Gastrocnemius medialis (tissue), 4 donors: ENCODE results near the gene SLC36A3. TPM values are rescaled to one million over a fixed set of nuclear protein-coding genes. Genes with fewer than 3 reads are reported as not detected.

ENCODE experiments used
- ATAC-seq, 2 donors: fragments of 150-250 bp; one replicate each; pipeline ENCODE4 v1.9.1; 2016
- DNase-seq, 2 donors: peaks; one replicate each; pipeline ENCODE4 v3.0.0-alpha.2; 2019
- H3K27ac ChIP-seq, 4 donors: fragments of 200-600 bp; sonication (generic); 1 replicate in 1 of 4; 2 replicates in 3 of 4; pipeline ENCODE4 v1.5.1; 2016 to 2018; ENCODE audit warnings: mild to moderate bottlenecking in 2 of 4, moderate library complexity in 1 of 4
- H3K27me3 ChIP-seq, 3 donors: fragments of 200-600 bp; sonication (generic) in 2 of 3; 1 replicate in 1 of 3; 2 replicates in 2 of 3; pipeline versions ENCODE4 v1.5.1 to v1.6.0; 2016 to 2019; ENCODE audit warnings: mild to moderate bottlenecking in 1 of 3, moderate library complexity in 1 of 3
- H3K36me3 ChIP-seq, 2 donors: fragments of 200-600 bp; sonication (generic) in 1 of 2; one replicate each; pipeline ENCODE4 v1.5.1; 2017 to 2018
- H3K4me1 ChIP-seq, 2 donors: fragments of 200-600 bp; sonication (generic) in 1 of 2; one replicate each; pipeline ENCODE4 v1.5.1; 2016 to 2017; ENCODE audit warnings: mild to moderate bottlenecking in 2 of 2
- H3K4me3 ChIP-seq, 4 donors: fragments of 200-600 bp; sonication (generic) in 3 of 4; 1 replicate in 1 of 4; 2 replicates in 3 of 4; pipeline ENCODE4 v1.5.1; 2016 to 2019; ENCODE audit warnings: mild to moderate bottlenecking in 2 of 4
- H3K9me3 ChIP-seq, 3 donors: fragments of 200-600 bp; sonication (generic) in 2 of 3; 1 replicate in 1 of 3; 2 replicates in 2 of 3; pipeline ENCODE4 v1.5.1; 2016 to 2019
- POLR2A ChIP-seq, 2 donors: fragments of 450-650 bp; IDR thresholded peaks; one replicate each; pipeline ENCODE4 v1.6.1; 2017; ENCODE audit warnings: antibody characterized with exemption in 2 of 2, mild to moderate bottlenecking in 2 of 2, moderate library complexity in 2 of 2
- in situ Hi-C, 4 donors: fragments of 200-750 bp; cut with MboI; loops; one replicate each; pipeline versions ENCODE4 v1.15.0 to v1.8.0; 2017; ENCODE audit warnings: low sequenced_read_pairs in 4 of 4
- intact Hi-C: fragments of 100-400 bp; cut with DNase I; formaldehyde crosslinking; loops from one replicate; pipeline ENCODE4 v1.15.1; 2023; ENCODE audit warnings: low total_unique reads
- total RNA-seq, 4 donors: library from RNA; depleted of rRNA; stranded (reverse); fragments of >200 nt; gene quantifications; one replicate each; pipeline versions ENCODE4 v1.1.0 to v1.2.3, GENCODE V29; 2016
- TF ChIP-seq, protein P1 (sequence below), 5 experiments: fragments of 450-650 bp in 3 of 5; fragments of 200-600 bp in 2 of 5; sonication (generic) in 2 of 5; IDR thresholded peaks in 4 of 5; conservative IDR thresholded peaks in 1 of 5; 1 replicate in 4 of 5; 2 replicates in 1 of 5; pipeline ENCODE4 v1.5.1; 2016 to 2019; ENCODE audit warnings: antibody characterized with exemption in 5 of 5, mild to moderate bottlenecking in 3 of 5, moderate library complexity in 3 of 5

SLC36A3 gene
- total RNA-seq, 4 donors from 2014 or later, result not detected

DNA sequence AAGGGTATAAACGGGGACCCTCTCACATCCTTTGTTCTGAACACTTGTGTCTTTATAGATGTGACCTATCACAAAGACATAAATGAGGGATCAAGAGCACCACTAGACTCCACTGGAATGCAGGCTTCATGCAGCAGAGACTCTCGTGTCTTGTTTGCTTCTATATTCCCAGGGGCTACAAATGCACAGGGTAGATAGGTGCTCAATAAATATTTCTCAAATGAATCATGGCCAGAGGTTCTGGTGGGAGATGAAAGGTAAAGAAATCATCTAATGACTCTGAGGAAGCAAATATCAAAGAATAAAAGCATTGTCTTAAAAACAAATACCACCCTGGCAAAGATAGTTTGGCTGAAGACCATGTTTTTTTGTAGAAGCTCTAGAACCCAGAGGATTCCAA lies 6.6 kb downstream of the SLC36A3 start:
- no peaks in the 10 kb centered on the region for H3K9me3 ChIP-seq
- ATAC-seq, result no peak
- in situ Hi-C loops (no loop called here), intact Hi-C loops (no loop called here)
- H3K4me3 ChIP-seq, result no peak overlapping the region
- H3K27ac ChIP-seq, result no peak overlapping the region
- no peaks in the 10 kb centered on the region for H3K27me3 ChIP-seq
- TF ChIP-seq, protein P1, sequence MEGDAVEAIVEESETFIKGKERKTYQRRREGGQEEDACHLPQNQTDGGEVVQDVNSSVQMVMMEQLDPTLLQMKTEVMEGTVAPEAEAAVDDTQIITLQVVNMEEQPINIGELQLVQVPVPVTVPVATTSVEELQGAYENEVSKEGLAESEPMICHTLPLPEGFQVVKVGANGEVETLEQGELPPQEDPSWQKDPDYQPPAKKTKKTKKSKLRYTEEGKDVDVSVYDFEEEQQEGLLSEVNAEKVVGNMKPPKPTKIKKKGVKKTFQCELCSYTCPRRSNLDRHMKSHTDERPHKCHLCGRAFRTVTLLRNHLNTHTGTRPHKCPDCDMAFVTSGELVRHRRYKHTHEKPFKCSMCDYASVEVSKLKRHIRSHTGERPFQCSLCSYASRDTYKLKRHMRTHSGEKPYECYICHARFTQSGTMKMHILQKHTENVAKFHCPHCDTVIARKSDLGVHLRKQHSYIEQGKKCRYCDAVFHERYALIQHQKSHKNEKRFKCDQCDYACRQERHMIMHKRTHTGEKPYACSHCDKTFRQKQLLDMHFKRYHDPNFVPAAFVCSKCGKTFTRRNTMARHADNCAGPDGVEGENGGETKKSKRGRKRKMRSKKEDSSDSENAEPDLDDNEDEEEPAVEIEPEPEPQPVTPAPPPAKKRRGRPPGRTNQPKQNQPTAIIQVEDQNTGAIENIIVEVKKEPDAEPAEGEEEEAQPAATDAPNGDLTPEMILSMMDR (IDR thresholded peaks at IDR 0.05 in 4 of 5, conservative IDR thresholded peaks at IDR 0.05 in 1 of 5), result no peak
- TF ChIP-seq POLR2A (IDR thresholded peaks at IDR 0.05), result no peak
- DNase-seq, result no peak
- no peaks in the 10 kb centered on the region for H3K36me3 ChIP-seq
- H3K4me1 ChIP-seq, result no peaks in the 10 kb centered on the region

DNA sequence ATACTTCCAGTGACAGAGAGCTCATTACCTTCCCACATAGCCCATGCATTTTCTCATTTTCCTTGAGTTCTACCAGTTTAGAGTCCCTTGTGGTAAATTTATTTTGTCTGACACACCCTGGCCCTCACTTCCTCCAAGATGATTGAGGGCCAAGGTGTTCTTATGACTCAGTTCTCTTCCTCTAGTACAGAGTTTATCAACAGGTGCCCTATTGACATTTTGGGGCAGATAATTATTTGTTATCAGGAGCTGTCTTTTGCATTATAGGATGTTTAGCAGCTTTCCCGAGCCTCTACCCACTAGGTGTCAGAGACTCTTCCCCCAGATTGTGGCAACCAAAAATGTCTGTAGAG lies 7.1 kb downstream of the SLC36A3 start:
- Histone ChIP-seq H3K36me3 (no peaks in the 10 kb centered on the region), H3K9me3 (no peaks in the 10 kb centered on the region), H3K4me3 (no peak overlapping the region), H3K27me3 (no peaks in the 10 kb centered on the region), H3K27ac (no peak overlapping the region), H3K4me1 (no peaks in the 10 kb centered on the region)
- ATAC-seq (no peak), DNase-seq (no peak)
- TF ChIP-seq, protein P1 (IDR thresholded peaks at IDR 0.05 in 4 of 5, conservative IDR thresholded peaks at IDR 0.05 in 1 of 5), result no peak
- TF ChIP-seq POLR2A (IDR thresholded peaks at IDR 0.05), result no peak
- intact Hi-C loops, result no loop called here
- in situ Hi-C loops, result no loop called here

DNA sequence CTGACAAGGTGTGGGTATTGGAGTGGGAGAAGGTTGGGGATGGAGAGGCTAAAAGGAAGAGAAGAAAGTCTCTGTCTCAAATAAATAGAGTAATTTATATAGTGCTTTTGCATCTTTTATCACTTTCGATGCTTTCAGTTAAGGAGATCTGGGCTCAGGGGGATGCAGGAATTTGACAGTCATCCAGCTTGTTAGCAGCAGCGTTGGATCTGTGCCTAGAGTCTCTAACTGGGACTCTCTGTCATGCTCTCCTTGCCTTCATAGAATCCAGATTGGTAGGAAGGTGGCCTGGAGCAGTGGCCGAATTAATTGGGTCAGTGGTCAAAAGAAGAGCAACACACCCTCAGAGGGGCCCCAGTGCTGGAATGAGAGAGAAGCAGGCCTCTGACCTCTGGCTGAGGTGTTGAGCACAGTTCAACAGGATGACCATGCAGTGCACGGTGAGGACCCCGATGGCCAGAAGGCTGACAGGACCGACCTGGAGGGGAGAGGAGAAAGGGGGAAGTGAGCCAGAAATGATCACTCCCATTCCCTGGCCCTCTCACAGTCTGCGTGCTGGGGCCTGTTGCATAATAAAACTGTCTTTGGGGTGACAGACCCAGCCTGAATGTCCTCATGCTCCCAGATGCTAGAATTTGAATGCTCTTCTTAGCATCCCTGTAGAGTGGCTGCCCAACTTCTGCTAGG lies 7.6 kb downstream of the SLC36A3 start:
- intact Hi-C loops (no loop called here), in situ Hi-C loops (no loop called here)
- no peak overlapping the region for H3K4me3 ChIP-seq
- H3K4me1 ChIP-seq, result no peaks in the 10 kb centered on the region
- no peaks in the 10 kb centered on the region for H3K36me3 ChIP-seq
- no peak for DNase-seq
- TF ChIP-seq, protein P1 (IDR thresholded peaks at IDR 0.05 in 4 of 5, conservative IDR thresholded peaks at IDR 0.05 in 1 of 5), result no peak
- TF ChIP-seq POLR2A (IDR thresholded peaks at IDR 0.05), result no peak
- H3K9me3 ChIP-seq, result no peaks in the 10 kb centered on the region
- ATAC-seq, result no peak
- no peaks in the 10 kb centered on the region for H3K27me3 ChIP-seq
- no peak overlapping the region for H3K27ac ChIP-seq

DNA sequence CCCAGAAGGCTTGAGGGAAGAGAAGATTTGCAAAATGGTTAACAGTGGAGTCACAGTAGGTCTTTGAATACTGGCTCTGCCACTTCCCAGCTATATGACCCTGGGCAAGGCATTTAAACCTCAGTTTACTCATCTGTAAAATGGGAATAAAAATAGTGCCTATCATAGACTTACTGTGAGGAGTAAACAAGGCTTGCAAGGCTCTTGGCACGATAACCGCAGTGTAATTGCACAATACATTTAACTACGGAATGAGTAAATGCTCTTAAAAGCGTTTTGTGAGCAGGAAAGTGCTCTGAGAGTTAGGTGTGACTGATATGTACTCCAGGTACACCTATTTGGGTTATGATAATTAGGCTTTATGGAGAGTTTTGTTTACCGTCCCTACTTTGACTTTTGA lies 8.4 kb downstream of the SLC36A3 start:
- Histone ChIP-seq H3K4me3 (no peak overlapping the region), H3K4me1 (no peaks in the 10 kb centered on the region), H3K9me3 (no peaks in the 10 kb centered on the region), H3K36me3 (no peaks in the 10 kb centered on the region), H3K27me3 (no peaks in the 10 kb centered on the region), H3K27ac (no peak overlapping the region)
- ATAC-seq, result no peak
- DNase-seq, result no peak
- intact Hi-C loops, result no loop called here
- in situ Hi-C loops, result no loop called here
- no peak for TF ChIP-seq POLR2A (IDR thresholded peaks at IDR 0.05)
- TF ChIP-seq, protein P1 (IDR thresholded peaks at IDR 0.05 in 4 of 5, conservative IDR thresholded peaks at IDR 0.05 in 1 of 5), result no peak

DNA sequence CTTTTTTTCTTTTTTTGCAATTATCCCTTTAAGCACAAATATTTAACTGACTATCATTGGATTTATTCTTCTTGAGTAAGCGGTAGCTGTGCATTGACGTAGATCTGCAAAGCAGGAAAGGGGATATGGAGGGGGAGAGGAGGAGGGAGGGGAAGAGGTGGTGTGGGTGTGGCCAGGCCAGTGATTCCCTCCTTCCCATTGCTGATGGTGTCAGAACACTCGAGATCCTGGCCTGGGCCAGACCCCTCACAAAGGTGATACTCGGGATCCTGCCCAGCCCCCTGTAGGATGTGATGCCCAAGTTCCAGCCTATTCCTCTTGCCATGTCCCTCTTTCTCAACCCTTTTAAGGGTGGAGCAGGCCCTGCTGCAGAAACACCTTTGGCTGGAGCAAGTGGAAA lies 9.9 kb downstream of the SLC36A3 start:
- H3K27ac ChIP-seq, result no peak overlapping the region
- TF ChIP-seq POLR2A (IDR thresholded peaks at IDR 0.05), result no peak
- TF ChIP-seq, protein P1 (IDR thresholded peaks at IDR 0.05 in 4 of 5, conservative IDR thresholded peaks at IDR 0.05 in 1 of 5), result no peak
- no peaks in the 10 kb centered on the region for H3K9me3 ChIP-seq
- in situ Hi-C loops (no loop called here), intact Hi-C loops (no loop called here)
- no peaks in the 10 kb centered on the region for H3K36me3 ChIP-seq
- H3K4me1 ChIP-seq, result no peaks in the 10 kb centered on the region
- no peak overlapping the region for H3K4me3 ChIP-seq
- no peak for ATAC-seq
- H3K27me3 ChIP-seq, result no peaks in the 10 kb centered on the region
- DNase-seq, result no peak
